WI38 (cell line): Measurements from ENCODE around the gene TJP3.

Source experiments
- H3K4me3 ChIP-seq: 2 replicates; pipeline ENCODE4 v1.5.1; 2011; ENCODE audit warnings: low read depth, mild to moderate bottlenecking, control low read depth, low read length
- TF ChIP-seq, protein P1 (sequence below): IDR thresholded peaks from 2 replicates; pipeline ENCODE4 v1.5.1; 2012; ENCODE audit warnings: low read depth, mild to moderate bottlenecking, control low read depth, low read length

TJP3 gene

DNA sequence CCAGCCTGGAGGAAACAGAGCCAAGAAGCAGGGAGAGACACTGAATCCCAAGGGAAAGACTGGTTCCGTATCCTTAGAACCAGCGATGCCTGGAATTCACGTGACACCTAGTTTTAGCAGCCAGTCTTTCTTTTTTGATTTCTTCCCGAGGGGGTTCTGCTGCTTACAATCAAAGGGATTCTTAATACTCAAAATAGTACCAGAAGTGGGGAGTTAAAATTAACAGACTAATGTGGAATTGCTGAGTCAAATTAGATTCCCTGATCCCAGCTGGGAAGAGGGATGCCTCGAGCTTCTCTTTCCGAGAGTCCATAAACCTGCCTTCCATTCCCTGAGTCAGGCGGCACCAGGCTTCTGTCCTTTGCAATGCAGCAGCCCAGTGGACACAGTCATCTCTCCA, 82.8 kb downstream of the TJP3 start:
- H3K4me3 ChIP-seq = no peak overlapping the region
- TF ChIP-seq, protein P1, sequence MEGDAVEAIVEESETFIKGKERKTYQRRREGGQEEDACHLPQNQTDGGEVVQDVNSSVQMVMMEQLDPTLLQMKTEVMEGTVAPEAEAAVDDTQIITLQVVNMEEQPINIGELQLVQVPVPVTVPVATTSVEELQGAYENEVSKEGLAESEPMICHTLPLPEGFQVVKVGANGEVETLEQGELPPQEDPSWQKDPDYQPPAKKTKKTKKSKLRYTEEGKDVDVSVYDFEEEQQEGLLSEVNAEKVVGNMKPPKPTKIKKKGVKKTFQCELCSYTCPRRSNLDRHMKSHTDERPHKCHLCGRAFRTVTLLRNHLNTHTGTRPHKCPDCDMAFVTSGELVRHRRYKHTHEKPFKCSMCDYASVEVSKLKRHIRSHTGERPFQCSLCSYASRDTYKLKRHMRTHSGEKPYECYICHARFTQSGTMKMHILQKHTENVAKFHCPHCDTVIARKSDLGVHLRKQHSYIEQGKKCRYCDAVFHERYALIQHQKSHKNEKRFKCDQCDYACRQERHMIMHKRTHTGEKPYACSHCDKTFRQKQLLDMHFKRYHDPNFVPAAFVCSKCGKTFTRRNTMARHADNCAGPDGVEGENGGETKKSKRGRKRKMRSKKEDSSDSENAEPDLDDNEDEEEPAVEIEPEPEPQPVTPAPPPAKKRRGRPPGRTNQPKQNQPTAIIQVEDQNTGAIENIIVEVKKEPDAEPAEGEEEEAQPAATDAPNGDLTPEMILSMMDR = no peak

DNA sequence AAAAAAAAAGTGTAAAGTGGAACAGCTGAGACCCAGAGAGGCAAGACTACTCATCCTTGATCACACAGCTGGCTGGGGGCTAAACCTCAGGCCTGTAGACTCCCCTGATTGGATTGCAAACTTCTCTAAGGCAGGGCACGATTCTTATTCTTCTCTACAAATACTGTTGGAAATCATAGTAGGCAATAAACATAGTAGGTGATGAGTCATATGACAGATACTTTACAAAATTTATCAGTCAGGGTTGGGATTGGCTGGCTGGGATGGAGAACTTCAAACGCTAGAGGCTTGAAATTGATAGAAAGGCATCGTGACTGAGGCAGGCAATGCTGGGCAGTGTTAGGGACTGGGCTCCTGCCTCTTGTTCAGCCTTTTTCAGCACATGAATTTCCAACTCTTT, 83.9 kb downstream of the TJP3 start:
- no peak overlapping the region for H3K4me3 ChIP-seq
- TF ChIP-seq, protein P1 = no peak

DNA sequence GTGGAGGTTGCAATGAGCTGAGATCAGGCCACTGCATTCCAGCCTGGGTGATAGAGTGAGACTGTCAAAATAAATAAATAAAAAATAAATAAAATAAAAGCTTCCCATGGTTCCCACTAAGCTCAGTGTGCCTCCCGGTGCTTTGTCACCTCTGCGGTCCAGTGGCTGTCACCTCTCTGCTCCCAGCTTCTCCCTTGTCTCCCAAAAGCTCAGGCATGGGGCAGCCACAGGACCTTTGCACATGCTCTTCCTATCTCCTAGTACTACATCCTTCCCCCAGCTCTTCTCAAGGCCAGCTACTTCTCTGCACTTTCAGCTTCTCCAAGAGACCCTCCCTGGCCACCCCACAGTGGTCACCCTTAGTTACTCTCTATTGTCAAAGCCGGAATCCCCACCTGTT, 85.6 kb downstream of the TJP3 start:
- TF ChIP-seq, protein P1 = no peak

DNA sequence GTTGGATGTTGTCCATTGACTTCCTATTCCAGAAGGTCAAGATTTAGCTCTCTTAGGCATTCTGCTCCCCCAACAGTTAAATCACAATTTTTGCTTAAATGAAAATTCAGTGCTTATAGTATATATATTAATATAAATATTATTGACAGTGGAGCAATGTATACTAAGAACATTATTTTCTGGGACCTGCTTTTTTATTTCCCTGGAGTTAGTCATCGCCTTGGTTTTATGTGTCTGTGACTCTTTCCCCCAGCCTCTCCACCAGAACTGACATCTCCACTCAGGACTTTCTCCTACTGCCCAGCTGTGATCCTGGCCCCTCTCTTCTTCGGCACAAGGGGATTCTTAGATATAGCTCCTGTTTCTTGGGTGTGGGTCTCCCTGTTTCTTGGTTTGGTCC, 88.2 kb downstream of the TJP3 start:
- TF ChIP-seq, protein P1 = no peak
- no peak overlapping the region for H3K4me3 ChIP-seq

More for the DNA sequence above, 85.6 kb downstream of the TJP3 start:
- H3K4me3 ChIP-seq = no peak overlapping the region

DNA sequence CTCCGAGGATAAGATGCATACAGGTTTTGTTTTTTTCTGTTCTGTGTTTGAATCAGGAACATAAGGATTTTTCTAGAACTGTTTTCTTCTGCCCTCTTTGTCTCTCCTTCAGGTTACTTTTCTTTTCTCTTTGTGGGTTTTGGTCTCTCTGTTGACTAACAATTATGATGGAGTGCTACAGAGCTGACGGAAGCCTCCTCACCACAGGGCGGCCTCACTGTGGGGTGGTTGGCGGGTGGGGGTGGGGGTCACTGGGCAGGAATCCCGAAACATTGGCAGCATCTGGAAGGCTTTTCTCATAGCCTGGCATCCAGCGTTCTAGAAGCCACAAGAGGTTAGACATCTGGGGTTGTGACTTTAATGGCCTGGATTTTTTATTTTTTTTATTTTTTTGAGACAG, 90.0 kb downstream of the TJP3 start:
- no peak overlapping the region for H3K4me3 ChIP-seq
- TF ChIP-seq, protein P1 = no peak
